ENCODE data around the gene HOXC10. TPM values are rescaled to one million over a fixed set of nuclear protein-coding genes. Genes with fewer than 3 reads are reported as not detected.

The HOXC10 gene
- total RNA-seq, 2 donors from 2014 or later = not detected

- peaks cover 74 to 95% of the 10 kb centered on the region in 2 donors for H3K27me3 ChIP-seq
- peak overlapping the region; percentile 28 to 49 for H3K4me3 ChIP-seq
- no peak for DNase-seq (ENCODE audit: low spot score)
- TF ChIP-seq CTCF (IDR thresholded peaks at IDR 0.05) = no peak
- no peak overlapping the region for H3K27ac ChIP-seq
- no peaks in the 10 kb centered on the region for H3K9me3 ChIP-seq
- no peaks in the 10 kb centered on the region for H3K36me3 ChIP-seq
- H3K4me1 ChIP-seq = peaks cover 0 to 40% of the 10 kb centered on the region in 2 donors
Measured at GRCh38 chr12:53996240-53997203, 11.6 kb downstream of the HOXC10 start.

- no peak for DNase-seq (ENCODE audit: low spot score)
- Histone ChIP-seq H3K4me1 (peaks cover 0 to 40% of the 10 kb centered on the region in 2 donors), H3K9me3 (no peaks in the 10 kb centered on the region), H3K27me3 (peaks cover 69 to 95% of the 10 kb centered on the region in 2 donors), H3K27ac (no peak overlapping the region), H3K4me3 (no peak overlapping the region), H3K36me3 (no peaks in the 10 kb centered on the region)
- TF ChIP-seq CTCF (IDR thresholded peaks at IDR 0.05) = no peak
Measured at GRCh38 chr12:53997204-53998109, 12.5 kb downstream of the HOXC10 start.

GRCh38 chr12:53998110-53998899 lies 13.4 kb downstream of the HOXC10 start:
- DNase-seq (ENCODE audit: low spot score) = no peak
- Histone ChIP-seq H3K27ac (no peak overlapping the region), H3K36me3 (no peaks in the 10 kb centered on the region), H3K4me3 (no peak overlapping the region), H3K9me3 (no peaks in the 10 kb centered on the region), H3K27me3 (peaks cover 69 to 96% of the 10 kb centered on the region in 2 donors), H3K4me1 (peaks cover 0 to 40% of the 10 kb centered on the region in 2 donors)
- no peak for TF ChIP-seq CTCF (IDR thresholded peaks at IDR 0.05)

- Histone ChIP-seq H3K4me3 (no peak overlapping the region), H3K27me3 (peaks cover 67 to 92% of the 10 kb centered on the region in 2 donors)
Measured at GRCh38 chr12:53998900-53999236, 13.9 kb downstream of the HOXC10 start.

More at GRCh38 chr12:53998900-53999236, 13.9 kb downstream of the HOXC10 start:
- TF ChIP-seq CTCF (IDR thresholded peaks at IDR 0.05) = no peak
- peaks cover 0 to 40% of the 10 kb centered on the region in 2 donors for H3K4me1 ChIP-seq
- H3K9me3 ChIP-seq = no peaks in the 10 kb centered on the region
- no peaks in the 10 kb centered on the region for H3K36me3 ChIP-seq
- no peak overlapping the region for H3K27ac ChIP-seq
- no peak for DNase-seq (ENCODE audit: low spot score)

All from right atrium auricular region (tissue), 2 donors.